ENCODE data around the gene ACTR1A.

DNA sequence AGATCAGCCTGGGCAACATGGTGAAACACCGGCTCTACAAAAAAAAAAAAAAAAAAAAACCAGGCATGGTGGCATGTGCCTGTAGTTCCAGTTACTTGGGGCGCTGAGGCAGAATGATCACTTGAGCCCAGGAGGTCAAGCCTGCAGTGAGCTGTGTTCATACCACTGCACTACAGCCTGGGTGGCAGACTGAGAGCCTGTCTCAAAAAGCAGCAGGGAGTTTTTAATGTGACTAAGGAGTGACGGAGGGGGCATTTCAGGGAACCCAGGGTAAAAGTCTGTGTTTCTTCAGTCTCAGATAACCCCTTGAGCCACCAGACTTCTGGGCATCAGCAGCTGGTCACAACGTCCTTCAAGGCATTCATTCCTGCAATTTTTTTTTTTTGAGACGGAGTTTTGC lies 49.0 kb downstream of the ACTR1A start:
- TF ChIP-seq, protein P1, sequence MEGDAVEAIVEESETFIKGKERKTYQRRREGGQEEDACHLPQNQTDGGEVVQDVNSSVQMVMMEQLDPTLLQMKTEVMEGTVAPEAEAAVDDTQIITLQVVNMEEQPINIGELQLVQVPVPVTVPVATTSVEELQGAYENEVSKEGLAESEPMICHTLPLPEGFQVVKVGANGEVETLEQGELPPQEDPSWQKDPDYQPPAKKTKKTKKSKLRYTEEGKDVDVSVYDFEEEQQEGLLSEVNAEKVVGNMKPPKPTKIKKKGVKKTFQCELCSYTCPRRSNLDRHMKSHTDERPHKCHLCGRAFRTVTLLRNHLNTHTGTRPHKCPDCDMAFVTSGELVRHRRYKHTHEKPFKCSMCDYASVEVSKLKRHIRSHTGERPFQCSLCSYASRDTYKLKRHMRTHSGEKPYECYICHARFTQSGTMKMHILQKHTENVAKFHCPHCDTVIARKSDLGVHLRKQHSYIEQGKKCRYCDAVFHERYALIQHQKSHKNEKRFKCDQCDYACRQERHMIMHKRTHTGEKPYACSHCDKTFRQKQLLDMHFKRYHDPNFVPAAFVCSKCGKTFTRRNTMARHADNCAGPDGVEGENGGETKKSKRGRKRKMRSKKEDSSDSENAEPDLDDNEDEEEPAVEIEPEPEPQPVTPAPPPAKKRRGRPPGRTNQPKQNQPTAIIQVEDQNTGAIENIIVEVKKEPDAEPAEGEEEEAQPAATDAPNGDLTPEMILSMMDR (optimal IDR thresholded peaks at IDR 0.05 in 1 of 3, IDR thresholded peaks at IDR 0.05 in 1 of 3, conservative IDR thresholded peaks at IDR 0.05 in 1 of 3; ENCODE audit: extremely low read depth in 1 of 3, insufficient read depth in 2 of 3, low read length in 3 of 3), result no peak
- TF ChIP-seq EZH2 (IDR thresholded peaks at IDR 0.05; ENCODE audit: low read length), result no peak

Data from keratinocyte (primary cell).